CD14-positive monocyte (primary cell): ENCODE data around the gene INPP5A. TPM values are rescaled to one million over a fixed set of nuclear protein-coding genes. Genes with fewer than 3 reads are reported as not detected.

Experiments
- DNase-seq, 3 donors: peaks; one replicate each; pipeline ENCODE4 v3.0.0-alpha.2; 2011 to 2022
- H2AFZ ChIP-seq: 2 replicates; pipeline ENCODE4 v1.6.0; 2012; ENCODE audit warnings: mild to moderate bottlenecking, low read depth, low read length, inconsistent platforms; ENCODE audit not compliant: insufficient read depth, poor library complexity, severe bottlenecking
- H3K27ac ChIP-seq, 2 donors: 1 replicate in 1 of 2; 2 replicates in 1 of 2; pipeline ENCODE4 v1.5.1; 2012 to 2013; ENCODE audit warnings: low read length in 2 of 2, control low read depth in 1 of 2, inconsistent platforms in 1 of 2, low read depth in 1 of 2, mild to moderate bottlenecking in 1 of 2
- H3K27me3 ChIP-seq, 2 donors: one replicate each; pipeline versions ENCODE4 v1.6.0 to v1.6.1; 2011 to 2013; ENCODE audit warnings: low read length in 2 of 2; ENCODE audit not compliant: control insufficient read depth in 2 of 2, insufficient read depth in 2 of 2
- H3K36me3 ChIP-seq, 2 donors: replicated peaks in 1 of 2; 1 replicate in 1 of 2; 2 replicates in 1 of 2; pipeline versions ENCODE4 v1.5.1 to v1.6.1; 2012 to 2013; ENCODE audit warnings: low read length in 2 of 2, control low read depth in 1 of 2, inconsistent platforms in 1 of 2, mild to moderate bottlenecking in 1 of 2; ENCODE audit not compliant: insufficient read depth in 2 of 2, control insufficient read depth in 1 of 2
- H3K4me1 ChIP-seq, 2 donors: 1 replicate in 1 of 2; 2 replicates in 1 of 2; pipeline versions ENCODE4 v1.5.1 to v1.6.1; 2012 to 2013; ENCODE audit warnings: low read length in 2 of 2, control low read depth in 1 of 2, inconsistent platforms in 1 of 2, mild to moderate bottlenecking in 1 of 2, moderate library complexity in 1 of 2; ENCODE audit not compliant: insufficient read depth in 2 of 2, control insufficient read depth in 1 of 2
- H3K4me2 ChIP-seq: replicated peaks from 2 replicates; pipeline ENCODE3; 2012; ENCODE audit warnings: low read length, moderate library complexity, mild to moderate bottlenecking; ENCODE audit not compliant: poor library complexity, severe bottlenecking; ENCODE audit errors: extremely low read depth
- H3K4me3 ChIP-seq, 3 experiments: fragments of 200-600 bp in 1 of 3; sonication (generic) in 1 of 3; replicated peaks in 1 of 3; 1 replicate in 2 of 3; 2 replicates in 1 of 3; pipeline ENCODE4 v1.5.1; 2011 to 2013; ENCODE audit warnings: low read length in 3 of 3, mild to moderate bottlenecking in 3 of 3, control low read depth in 2 of 3, low read depth in 2 of 3, inconsistent platforms in 1 of 3, moderate library complexity in 1 of 3
- H3K79me2 ChIP-seq: 2 replicates; pipeline ENCODE4 v1.6.0; 2012; ENCODE audit warnings: mild to moderate bottlenecking, control low read depth, inconsistent platforms, low read length, moderate library complexity; ENCODE audit not compliant: insufficient read depth
- H3K9ac ChIP-seq: 2 replicates; pipeline ENCODE4 v1.6.0; 2017; ENCODE audit warnings: low read length, mild to moderate bottlenecking; ENCODE audit not compliant: insufficient read depth, poor library complexity, severe bottlenecking
- H3K9me3 ChIP-seq, 2 donors: replicated peaks in 1 of 2; 1 replicate in 1 of 2; 2 replicates in 1 of 2; pipeline versions ENCODE4 v1.5.1 to v1.6.1; 2012 to 2013; ENCODE audit warnings: low read length in 2 of 2, control low read depth in 1 of 2; ENCODE audit not compliant: control insufficient read depth in 1 of 2, insufficient read depth in 1 of 2
- H4K20me1 ChIP-seq: 2 replicates; pipeline ENCODE4 v1.6.0; 2012; ENCODE audit warnings: mild to moderate bottlenecking, low read length, control low read depth, moderate library complexity; ENCODE audit not compliant: insufficient read depth
- H3K27ac Mint-ChIP-seq, 7 donors: one replicate each; pipeline ENCODE4 v1.8.0; 2020; ENCODE audit warnings: mild to moderate bottlenecking in 7 of 7, mixed read lengths in 7 of 7, moderate library complexity in 6 of 7, inconsistent platforms in 2 of 7
- H3K27me3 Mint-ChIP-seq, 3 donors: one replicate each; pipeline ENCODE4 v1.8.0; 2021 to 2022; ENCODE audit warnings: low read depth in 3 of 3, mild to moderate bottlenecking in 3 of 3, mixed read lengths in 3 of 3, moderate library complexity in 3 of 3, inconsistent platforms in 1 of 3
- H3K36me3 Mint-ChIP-seq, 2 donors: one replicate each; pipeline ENCODE4 v1.8.0; 2020; ENCODE audit warnings: mixed read lengths in 2 of 2, inconsistent platforms in 1 of 2, mild to moderate bottlenecking in 1 of 2
- H3K4me1 Mint-ChIP-seq: one replicate; pipeline ENCODE4 v1.8.0; 2020; ENCODE audit warnings: mild to moderate bottlenecking, mixed read lengths
- H3K4me3 Mint-ChIP-seq, 2 donors: one replicate each; pipeline ENCODE4 v1.8.0; 2020; ENCODE audit warnings: mild to moderate bottlenecking in 2 of 2, mixed read lengths in 2 of 2, moderate library complexity in 1 of 2
- H3K9me3 Mint-ChIP-seq, 7 donors: one replicate each; pipeline ENCODE4 v1.8.0; 2020 to 2022; ENCODE audit warnings: mixed read lengths in 7 of 7, mild to moderate bottlenecking in 6 of 7, moderate library complexity in 6 of 7, inconsistent platforms in 2 of 7
- CTCF ChIP-seq: fragments of 200-600 bp; IDR thresholded peaks from one replicate; pipeline ENCODE4 v1.8.0; 2022; ENCODE audit warnings: antibody characterized with exemption, mild to moderate bottlenecking
- WGBS: methylation state at CpG from one replicate; pipeline ENCODE4 v1.1.5; 2013; ENCODE audit warnings: missing lambda C conversion rate; ENCODE audit not compliant: insufficient coverage; 5-methylcytosine and 5-hydroxymethylcytosine counted together
- intact Hi-C, 2 donors: fragments of 100-400 bp; cut with micrococcal nuclease; formaldehyde crosslinking; loops; one replicate each; pipeline versions ENCODE4 v1.15.0 to v1.15.1; 2023
- polyA plus RNA-seq, 3 donors: library from polyadenylated mRNA; depleted of rRNA in 1 of 3; unstranded in 2 of 3; stranded (reverse) in 1 of 3; fragments of 300-500 nt in 2 of 3; fragments of >200 nt in 1 of 3; fragmentation: Illumina TruSeq in 2 of 3; gene quantifications; 1 replicate in 2 of 3; 2 replicates in 1 of 3; pipeline ENCODE4 v1.2.3, GENCODE V29; 2012 to 2021

The INPP5A gene
- polyA plus RNA-seq, 3 donors, result 0.87 to 17.2 (median 2.9) TPM

GRCh38 chr10:132636358-132636757 is 98.8 kb downstream of the INPP5A start:
- Mint-ChIP-seq H3K27me3 (peaks cover 0 to 2% (median 0%) of the 10 kb centered on the region in 3 donors), H3K27ac (no peak overlapping the region), H3K4me1 (peaks cover 12% of the 10 kb centered on the region), H3K9me3 (peaks cover 0 to 2% (median 0%) of the 10 kb centered on the region in 7 donors), H3K4me3 (no peak overlapping the region), H3K36me3 (peaks cover 7% of the 10 kb centered on the region in 2 donors)
- intact Hi-C loops, result loop anchor here (5.0 to 10.0 kb wide), 8 partner anchors 39 to 412 kb away; partner anchors contain the start of genes INPP5A (in 2 of the 2) and PWWP2B (in 1 of the 2)
- WGBS, result 87% methylated on average over 6 of the region's 9 CpGs
- no peaks in the 10 kb centered on the region for H3K36me3 ChIP-seq
- no peaks in the 10 kb centered on the region for H3K9me3 ChIP-seq
- H3K79me2 ChIP-seq, result peaks cover 69% of the 10 kb centered on the region
- no peak overlapping the region for H2AFZ ChIP-seq
- no peak overlapping the region for H3K4me3 ChIP-seq
- TF ChIP-seq CTCF, result no peak
- no peak for DNase-seq
- no peak overlapping the region for H3K9ac ChIP-seq
- peaks cover 64% of the 10 kb centered on the region for H4K20me1 ChIP-seq
- peaks cover 4% of the 10 kb centered on the region in 2 donors for H3K4me1 ChIP-seq
- no peak overlapping the region for H3K27ac ChIP-seq
- H3K4me2 ChIP-seq, result no peak overlapping the region
- H3K27me3 ChIP-seq, result no peaks in the 10 kb centered on the region

GRCh38 chr10:132637477-132638129 is 100.0 kb downstream of the INPP5A start:
- H3K4me2 ChIP-seq, result peak overlapping the region; percentile 40
- 34% methylated on average over 10 of the region's 19 CpGs for WGBS
- no peaks in the 10 kb centered on the region for H3K36me3 ChIP-seq

More at GRCh38 chr10:132637477-132638129, 100.0 kb downstream of the INPP5A start:
- H2AFZ ChIP-seq, result no peak overlapping the region
- peak; percentile 71 for TF ChIP-seq CTCF
- peak; percentile 49 to 57 (median 53) for DNase-seq
- no peak overlapping the region for H3K9ac ChIP-seq
- H3K27me3 ChIP-seq, result no peaks in the 10 kb centered on the region
- H3K36me3 Mint-ChIP-seq, result peaks cover 6 to 13% of the 10 kb centered on the region in 2 donors
- H3K27ac Mint-ChIP-seq, result peak overlapping the region in 1 of 7 donors; percentile 7
- H3K27me3 Mint-ChIP-seq, result peaks cover 0 to 2% (median 0%) of the 10 kb centered on the region in 3 donors
- H3K27ac ChIP-seq, result no peak overlapping the region
- peaks cover 4% of the 10 kb centered on the region in 2 donors for H3K4me1 ChIP-seq
- peaks cover 66% of the 10 kb centered on the region for H4K20me1 ChIP-seq
- peaks cover 12% of the 10 kb centered on the region for H3K4me1 Mint-ChIP-seq
- intact Hi-C loops, result loop anchor here (1.0 to 10.0 kb wide), 9 partner anchors 40 to 413 kb away; partner anchors contain the start of genes INPP5A (in 2 of the 2) and PWWP2B (in 1 of the 2)
- no peak overlapping the region for H3K4me3 ChIP-seq
- no peaks in the 10 kb centered on the region for H3K9me3 ChIP-seq
- H3K4me3 Mint-ChIP-seq, result peak overlapping the region in 1 of 2 donors; percentile 64
- peaks cover 73% of the 10 kb centered on the region for H3K79me2 ChIP-seq
- peaks cover 0 to 2% (median 0%) of the 10 kb centered on the region in 7 donors for H3K9me3 Mint-ChIP-seq
